Activated CD8-positive, alpha-beta T cell treated with anti-CD3 and anti-CD28 coated beads, Interleukin-2, amount 10 ng/mL, durations not matched to agents 7 days and 5 days (primary cell): ENCODE data around the gene PRRC2A. TPM values are rescaled to one million over a fixed set of nuclear protein-coding genes. Genes with fewer than 3 reads are reported as not detected.

ENCODE experiments used
- ATAC-seq: fragments of 150-1000 bp; cut with Tn5 transposase; one replicate; pipeline ENCODE4 v1.10.0; 2021; ENCODE audit warnings: moderate library complexity
- CTCF ChIA-PET: fragments of 350-600 bp; sonication (Branson Sonifier 250); formaldehyde crosslinking; loops from one replicate; lab custom pipeline; 2021; ENCODE audit warnings: antibody characterized with exemption; lab: Charles Lee
- POLR2A ChIA-PET: fragments of 350-600 bp; sonication (Branson Sonifier 250); formaldehyde crosslinking; loops from one replicate; lab custom pipeline; 2021; ENCODE audit warnings: antibody characterized with exemption; lab: Charles Lee
- DNase-seq: peaks from one replicate; pipeline ENCODE4 v3.0.0-alpha.2; 2020
- H3K27ac Mint-ChIP-seq: one replicate; pipeline ENCODE4 v1.8.0; 2021; ENCODE audit warnings: mild to moderate bottlenecking, mixed read lengths
- H3K27me3 Mint-ChIP-seq: one replicate; pipeline ENCODE4 v1.8.0; 2021; ENCODE audit warnings: low read depth, mixed read lengths
- H3K36me3 Mint-ChIP-seq: one replicate; pipeline ENCODE4 v1.8.0; 2021; ENCODE audit warnings: low read depth, mixed read lengths
- H3K4me1 Mint-ChIP-seq: one replicate; pipeline ENCODE4 v1.8.0; 2021; ENCODE audit warnings: low read depth, mixed read lengths
- H3K4me3 Mint-ChIP-seq: one replicate; pipeline ENCODE4 v1.8.0; 2021; ENCODE audit warnings: mild to moderate bottlenecking, mixed read lengths
- H3K9me3 Mint-ChIP-seq: one replicate; pipeline ENCODE4 v1.8.0; 2022; ENCODE audit warnings: mixed read lengths; ENCODE audit not compliant: insufficient read depth
- total RNA-seq, 2 experiments: library from RNA; stranded (reverse); gene quantifications; one replicate each; pipeline ENCODE4 v1.2.3, GENCODE V29; 2021

Gene PRRC2A
- total RNA-seq, 2 experiments from 2014 or later = 260 to 279 TPM

DNA sequence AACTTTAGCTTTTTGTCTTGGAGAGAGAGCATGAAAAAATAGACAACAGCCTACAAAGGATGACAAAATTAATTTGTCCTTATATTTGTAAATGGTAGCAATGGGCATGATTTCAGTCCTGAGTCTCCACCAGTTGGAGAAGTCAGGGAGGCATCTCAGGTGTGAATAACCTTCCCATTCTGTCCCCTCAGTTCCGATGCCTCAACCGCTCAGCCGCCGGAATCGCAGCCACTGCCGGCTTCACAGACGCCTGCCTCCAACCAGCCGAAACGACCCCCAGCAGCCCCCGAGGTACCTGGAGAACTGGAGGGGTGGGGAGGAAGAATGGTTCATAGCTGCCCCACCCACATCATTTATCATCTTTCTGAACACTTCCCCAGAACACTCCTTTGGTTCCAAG lies 3.6 kb downstream of the PRRC2A start:
- Mint-ChIP-seq H3K4me1 (peaks cover 30% of the 10 kb centered on the region), H3K27ac (no peak overlapping the region), H3K9me3 (no peaks in the 10 kb centered on the region), H3K36me3 (peaks cover 75% of the 10 kb centered on the region), H3K4me3 (no peak overlapping the region), H3K27me3 (no peaks in the 10 kb centered on the region)
- no peak for DNase-seq
- CTCF ChIA-PET = no interaction called here
- POLR2A ChIA-PET = no interaction called here
- no peak for ATAC-seq

DNA sequence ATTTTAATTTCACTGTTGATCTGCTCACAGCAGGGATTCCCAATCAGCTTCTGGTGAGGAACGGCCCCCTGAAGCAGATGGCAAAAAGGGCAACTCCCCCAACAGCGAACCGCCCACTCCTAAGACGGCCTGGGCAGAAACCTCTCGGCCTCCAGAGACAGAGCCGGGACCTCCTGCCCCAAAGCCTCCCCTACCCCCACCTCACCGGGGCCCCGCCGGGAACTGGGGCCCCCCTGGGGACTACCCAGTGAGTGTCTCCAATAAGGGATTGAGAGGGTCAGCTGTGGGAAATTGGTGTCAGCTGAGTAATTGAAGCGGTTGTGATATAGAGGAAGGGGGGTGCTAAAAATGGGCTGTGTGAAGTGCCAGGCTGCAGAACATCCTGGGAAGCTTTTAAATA lies 6.4 kb downstream of the PRRC2A start:
- Mint-ChIP-seq H3K36me3 (peaks cover 87% of the 10 kb centered on the region), H3K27me3 (no peaks in the 10 kb centered on the region), H3K9me3 (no peaks in the 10 kb centered on the region), H3K27ac (peak overlapping the region; percentile 4), H3K4me1 (peaks cover 23% of the 10 kb centered on the region), H3K4me3 (no peak overlapping the region)
- ATAC-seq (no peak), DNase-seq (no peak)
- CTCF ChIA-PET = interaction anchor here (1.1 kb wide), 1 partner anchor 76 kb away, joined by 3 read pairs; no protein-coding TSS in a partner anchor
- POLR2A ChIA-PET = interaction anchor here (1.8 kb wide), 1 partner anchor 26 kb away, joined by 8 read pairs; the partner anchor contains the start of gene BAG6

DNA sequence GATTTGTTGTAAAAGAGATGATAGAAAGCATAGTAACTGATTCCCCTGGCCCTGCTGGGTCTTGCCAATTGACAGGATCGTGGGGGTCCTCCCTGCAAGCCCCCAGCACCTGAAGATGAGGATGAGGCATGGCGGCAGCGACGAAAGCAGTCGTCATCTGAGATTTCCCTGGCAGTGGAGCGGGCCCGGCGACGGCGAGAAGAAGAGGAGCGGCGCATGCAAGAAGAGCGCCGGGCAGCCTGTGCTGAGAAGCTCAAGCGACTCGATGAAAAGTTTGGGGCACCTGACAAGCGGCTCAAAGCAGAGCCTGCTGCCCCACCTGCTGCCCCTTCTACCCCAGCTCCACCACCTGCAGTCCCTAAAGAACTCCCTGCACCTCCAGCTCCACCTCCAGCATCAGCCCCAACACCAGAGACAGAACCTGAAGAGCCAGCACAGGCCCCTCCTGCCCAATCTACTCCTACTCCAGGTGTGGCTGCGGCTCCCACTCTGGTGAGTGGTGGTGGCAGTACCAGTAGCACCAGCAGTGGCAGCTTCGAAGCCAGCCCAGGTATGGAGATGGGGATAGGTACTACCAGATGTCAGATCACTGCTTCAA lies 7.3 kb downstream of the PRRC2A start:
- CTCF ChIA-PET = interaction anchor here (1.1 kb wide), 1 partner anchor 77 kb away, joined by 3 read pairs; no protein-coding TSS in a partner anchor

DNA sequence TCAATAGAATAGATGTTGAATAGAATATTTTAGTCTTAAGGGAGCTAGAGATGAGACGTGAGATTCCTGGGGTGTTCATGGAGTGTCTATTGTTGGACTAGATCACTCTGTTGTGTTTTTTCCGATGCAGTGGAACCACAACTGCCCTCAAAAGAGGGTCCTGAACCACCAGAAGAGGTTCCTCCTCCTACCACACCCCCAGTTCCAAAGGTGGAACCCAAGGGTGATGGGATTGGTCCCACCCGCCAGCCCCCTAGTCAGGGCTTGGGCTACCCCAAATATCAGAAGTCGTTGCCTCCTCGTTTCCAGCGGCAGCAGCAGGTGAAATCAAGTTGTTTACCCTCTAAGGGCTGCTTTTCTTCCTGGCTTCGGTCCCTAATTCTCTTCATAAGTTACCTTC lies 8.5 kb downstream of the PRRC2A start:
- no peak for ATAC-seq
- ChIA-PET POLR2A (no interaction called here), CTCF (no interaction called here)

More for the DNA sequence above, 7.3 kb downstream of the PRRC2A start:
- H3K4me1 Mint-ChIP-seq = peaks cover 14% of the 10 kb centered on the region
- H3K9me3 Mint-ChIP-seq = no peaks in the 10 kb centered on the region
- ATAC-seq (no peak), DNase-seq (no peak)
- H3K36me3 Mint-ChIP-seq = peaks cover 85% of the 10 kb centered on the region
- POLR2A ChIA-PET = interaction anchor here (0.7 to 0.8 kb wide), 2 partner anchors 29 to 112 kb away, joined by 3 read pairs; partner anchors contain the start of gene MSH5
- H3K4me3 Mint-ChIP-seq = no peak overlapping the region
- H3K27me3 Mint-ChIP-seq = no peaks in the 10 kb centered on the region
- H3K27ac Mint-ChIP-seq = peak overlapping the region; percentile 27

DNA sequence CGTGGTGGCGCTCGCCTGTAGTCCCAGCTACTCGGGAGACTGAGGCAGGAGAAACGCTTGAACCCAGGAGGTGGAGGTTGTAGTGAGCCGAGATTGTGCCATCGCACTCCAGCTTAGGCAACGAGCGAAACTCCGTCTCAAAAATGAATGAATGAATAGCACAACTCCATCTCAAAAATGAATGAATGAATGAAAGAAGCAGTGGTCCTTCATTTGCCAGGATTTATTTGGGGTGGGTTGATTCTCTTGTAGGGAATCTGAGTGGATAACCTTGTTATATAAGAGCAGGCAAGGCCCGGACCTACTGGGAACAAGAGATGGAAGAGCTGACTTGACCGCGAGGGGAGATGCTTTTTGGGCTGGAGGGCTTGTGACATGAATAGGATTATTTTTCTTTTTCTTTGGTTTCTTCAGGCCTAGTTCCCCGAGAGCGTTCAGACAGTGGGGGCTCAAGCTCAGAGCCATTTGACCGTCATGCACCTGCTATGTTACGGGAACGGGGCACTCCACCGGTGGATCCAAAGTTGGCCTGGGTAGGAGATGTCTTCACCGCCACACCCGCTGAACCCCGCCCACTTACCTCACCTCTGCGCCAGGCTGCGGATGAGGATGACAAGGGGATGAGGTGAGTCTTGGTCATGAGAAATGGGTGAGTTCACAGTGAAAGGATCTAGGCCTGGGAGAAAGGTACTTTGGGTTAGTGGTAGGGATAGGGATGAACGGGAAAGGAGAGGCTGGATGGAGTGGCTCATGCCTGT lies 9.8 kb downstream of the PRRC2A start:
- peaks cover 81% of the 10 kb centered on the region for H3K36me3 Mint-ChIP-seq
- H3K4me1 Mint-ChIP-seq = peaks cover 8% of the 10 kb centered on the region
- ChIA-PET POLR2A (no interaction called here), CTCF (no interaction called here)
- ATAC-seq = no peak
- peak overlapping the region; percentile 15 for H3K27ac Mint-ChIP-seq
- no peak overlapping the region for H3K4me3 Mint-ChIP-seq
- no peaks in the 10 kb centered on the region for H3K9me3 Mint-ChIP-seq
- no peaks in the 10 kb centered on the region for H3K27me3 Mint-ChIP-seq
- DNase-seq = no peak

More for the DNA sequence above, 8.5 kb downstream of the PRRC2A start:
- H3K4me1 Mint-ChIP-seq = peaks cover 8% of the 10 kb centered on the region
- peaks cover 83% of the 10 kb centered on the region for H3K36me3 Mint-ChIP-seq
- H3K4me3 Mint-ChIP-seq = no peak overlapping the region
- no peaks in the 10 kb centered on the region for H3K9me3 Mint-ChIP-seq
- no peak for DNase-seq
- H3K27me3 Mint-ChIP-seq = no peaks in the 10 kb centered on the region
- no peak overlapping the region for H3K27ac Mint-ChIP-seq

DNA sequence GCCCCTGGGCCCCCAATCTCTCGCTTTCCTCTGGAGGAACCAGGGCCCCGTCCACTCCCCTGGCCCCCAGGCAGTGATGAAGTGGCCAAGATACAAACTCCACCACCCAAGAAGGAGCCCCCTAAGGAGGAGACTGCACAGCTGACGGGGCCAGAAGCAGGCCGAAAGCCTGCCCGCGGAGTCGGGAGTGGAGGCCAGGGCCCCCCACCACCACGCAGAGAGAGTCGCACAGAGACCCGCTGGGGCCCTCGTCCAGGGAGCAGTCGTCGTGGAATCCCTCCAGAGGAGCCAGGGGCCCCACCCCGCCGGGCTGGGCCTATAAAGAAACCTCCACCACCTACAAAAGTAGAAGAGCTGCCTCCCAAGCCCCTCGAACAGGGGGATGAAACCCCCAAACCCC lies 10.7 kb downstream of the PRRC2A start:
- peaks cover 80% of the 10 kb centered on the region for H3K36me3 Mint-ChIP-seq
- H3K27me3 Mint-ChIP-seq = no peaks in the 10 kb centered on the region
- no peak overlapping the region for H3K4me3 Mint-ChIP-seq
- no peaks in the 10 kb centered on the region for H3K9me3 Mint-ChIP-seq
- DNase-seq (no peak), ATAC-seq (no peak)
- H3K27ac Mint-ChIP-seq = peak overlapping the region; percentile 10
- peaks cover 8% of the 10 kb centered on the region for H3K4me1 Mint-ChIP-seq
- POLR2A ChIA-PET = interaction anchor here (0.7 kb wide), 1 partner anchor 9 kb away, joined by 3 read pairs; no protein-coding TSS in a partner anchor
- CTCF ChIA-PET = no interaction called here

DNA sequence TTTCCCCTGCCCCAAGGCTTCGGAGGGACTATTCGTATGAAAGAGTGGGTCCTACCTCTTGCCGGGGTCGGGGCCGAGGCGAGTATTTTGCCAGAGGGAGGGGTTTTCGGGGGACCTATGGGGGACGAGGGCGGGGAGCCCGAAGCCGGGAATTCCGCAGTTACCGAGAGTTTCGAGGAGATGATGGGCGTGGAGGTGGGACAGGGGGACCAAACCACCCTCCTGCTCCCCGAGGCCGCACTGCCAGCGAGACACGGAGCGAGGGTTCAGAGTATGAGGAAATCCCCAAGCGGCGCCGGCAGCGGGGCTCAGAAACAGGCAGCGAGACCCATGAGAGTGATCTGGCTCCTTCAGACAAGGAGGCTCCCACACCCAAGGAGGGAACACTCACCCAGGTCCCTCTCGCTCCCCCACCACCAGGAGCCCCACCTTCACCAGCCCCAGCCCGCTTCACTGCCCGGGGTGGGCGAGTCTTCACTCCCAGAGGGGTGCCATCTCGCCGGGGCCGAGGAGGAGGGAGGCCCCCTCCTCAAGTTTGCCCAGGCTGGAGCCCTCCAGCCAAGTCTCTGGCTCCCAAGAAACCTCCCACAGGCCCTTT lies 11.3 kb downstream of the PRRC2A start:
- Mint-ChIP-seq H3K27ac (no peak overlapping the region), H3K27me3 (no peaks in the 10 kb centered on the region), H3K9me3 (no peaks in the 10 kb centered on the region), H3K4me3 (no peak overlapping the region), H3K4me1 (peaks cover 8% of the 10 kb centered on the region), H3K36me3 (peaks cover 80% of the 10 kb centered on the region)
- ChIA-PET POLR2A (interaction anchor here (0.7 kb wide), 1 partner anchor 8 kb away, joined by 3 read pairs; no protein-coding TSS in a partner anchor), CTCF (no interaction called here)
- DNase-seq = no peak
- no peak for ATAC-seq

DNA sequence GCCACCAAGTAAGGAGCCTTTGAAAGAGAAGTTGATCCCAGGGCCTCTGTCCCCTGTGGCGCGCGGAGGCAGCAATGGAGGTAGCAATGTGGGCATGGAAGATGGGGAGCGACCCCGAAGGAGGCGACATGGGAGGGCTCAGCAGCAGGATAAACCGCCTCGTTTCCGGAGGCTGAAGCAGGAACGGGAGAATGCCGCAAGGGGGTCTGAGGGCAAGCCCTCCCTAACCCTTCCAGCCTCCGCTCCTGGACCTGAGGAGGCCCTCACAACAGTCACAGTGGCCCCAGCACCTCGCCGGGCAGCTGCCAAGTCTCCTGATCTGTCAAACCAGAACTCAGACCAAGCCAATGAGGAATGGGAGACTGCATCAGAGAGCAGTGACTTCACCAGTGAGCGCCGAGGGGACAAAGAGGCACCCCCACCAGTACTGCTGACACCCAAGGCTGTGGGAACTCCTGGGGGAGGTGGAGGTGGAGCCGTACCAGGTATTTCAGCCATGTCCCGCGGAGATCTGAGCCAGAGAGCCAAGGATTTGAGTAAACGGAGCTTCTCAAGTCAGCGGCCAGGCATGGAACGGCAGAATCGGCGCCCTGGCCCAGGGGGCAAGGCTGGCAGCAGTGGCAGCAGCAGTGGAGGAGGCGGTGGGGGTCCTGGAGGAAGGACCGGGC lies 11.9 kb downstream of the PRRC2A start:
- no peak for ATAC-seq
- H3K36me3 Mint-ChIP-seq = peaks cover 82% of the 10 kb centered on the region
- H3K4me1 Mint-ChIP-seq = peaks cover 5% of the 10 kb centered on the region
- POLR2A ChIA-PET = no interaction called here
- no peaks in the 10 kb centered on the region for H3K9me3 Mint-ChIP-seq
- no peak overlapping the region for H3K4me3 Mint-ChIP-seq
- CTCF ChIA-PET = no interaction called here
- no peak overlapping the region for H3K27ac Mint-ChIP-seq
- DNase-seq = no peak
- no peaks in the 10 kb centered on the region for H3K27me3 Mint-ChIP-seq

DNA sequence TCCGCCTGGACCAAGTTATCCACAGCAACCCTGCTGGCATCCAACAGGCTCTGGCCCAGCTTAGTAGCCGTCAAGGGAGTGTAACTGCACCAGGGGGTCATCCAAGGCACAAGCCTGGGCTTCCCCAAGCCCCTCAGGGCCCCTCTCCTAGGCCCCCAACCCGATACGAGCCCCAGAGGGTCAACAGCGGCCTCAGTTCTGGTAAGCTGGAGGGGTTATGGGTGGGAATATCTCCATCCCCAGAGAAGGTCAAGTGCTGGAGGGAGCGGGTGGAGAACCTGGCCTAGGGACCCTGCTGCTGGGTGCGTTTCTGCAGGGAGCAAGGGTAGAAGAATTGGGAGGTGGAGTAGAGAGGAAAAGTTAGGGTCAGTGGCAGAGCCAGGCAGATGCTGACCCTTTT lies 12.9 kb downstream of the PRRC2A start:
- H3K4me1 Mint-ChIP-seq = no peaks in the 10 kb centered on the region
- H3K27ac Mint-ChIP-seq = no peak overlapping the region
- ATAC-seq = no peak
- peaks cover 77% of the 10 kb centered on the region for H3K36me3 Mint-ChIP-seq
- no peaks in the 10 kb centered on the region for H3K9me3 Mint-ChIP-seq
- ChIA-PET CTCF (interaction anchor here (1.2 kb wide), 1 partner anchor 12 kb away, joined by 3 read pairs; no protein-coding TSS in a partner anchor), POLR2A (interaction anchor here (1.0 to 2.0 kb wide), 2 partner anchors 11 to 32 kb away, joined by 3 to 6 read pairs; partner anchors contain the start of gene CSNK2B)
- DNase-seq = no peak
- no peaks in the 10 kb centered on the region for H3K27me3 Mint-ChIP-seq
- no peak overlapping the region for H3K4me3 Mint-ChIP-seq

DNA sequence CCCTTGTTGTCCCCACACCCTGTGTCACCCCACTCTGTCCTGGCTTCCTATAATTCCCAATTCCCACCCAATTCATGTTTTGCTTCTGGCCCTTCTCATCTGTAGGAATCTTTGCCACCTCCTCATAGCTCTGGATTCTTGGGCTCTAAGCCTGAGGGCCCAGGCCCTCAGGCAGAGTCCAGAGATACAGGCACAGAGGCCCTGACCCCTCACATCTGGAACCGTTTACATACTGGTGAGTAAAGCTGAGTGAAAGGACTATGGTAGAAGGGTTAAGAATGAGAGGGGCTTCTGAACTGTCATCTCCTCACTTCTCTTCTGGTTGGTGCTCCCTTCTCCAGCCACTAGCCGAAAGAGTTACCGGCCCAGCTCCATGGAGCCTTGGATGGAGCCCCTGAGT lies 13.6 kb downstream of the PRRC2A start:
- Mint-ChIP-seq H3K36me3 (peaks cover 77% of the 10 kb centered on the region), H3K4me1 (peaks cover 4% of the 10 kb centered on the region), H3K27me3 (no peaks in the 10 kb centered on the region), H3K4me3 (no peak overlapping the region), H3K9me3 (no peaks in the 10 kb centered on the region), H3K27ac (no peak overlapping the region)
- POLR2A ChIA-PET = interaction anchor here (1.0 to 2.0 kb wide), 3 partner anchors 11 to 32 kb away, joined by 3 to 6 read pairs (median 4); partner anchors contain the start of genes BAG6 and CSNK2B
- DNase-seq (no peak), ATAC-seq (no peak)
- CTCF ChIA-PET = interaction anchor here (1.2 kb wide), 1 partner anchor 13 kb away, joined by 3 read pairs; no protein-coding TSS in a partner anchor

DNA sequence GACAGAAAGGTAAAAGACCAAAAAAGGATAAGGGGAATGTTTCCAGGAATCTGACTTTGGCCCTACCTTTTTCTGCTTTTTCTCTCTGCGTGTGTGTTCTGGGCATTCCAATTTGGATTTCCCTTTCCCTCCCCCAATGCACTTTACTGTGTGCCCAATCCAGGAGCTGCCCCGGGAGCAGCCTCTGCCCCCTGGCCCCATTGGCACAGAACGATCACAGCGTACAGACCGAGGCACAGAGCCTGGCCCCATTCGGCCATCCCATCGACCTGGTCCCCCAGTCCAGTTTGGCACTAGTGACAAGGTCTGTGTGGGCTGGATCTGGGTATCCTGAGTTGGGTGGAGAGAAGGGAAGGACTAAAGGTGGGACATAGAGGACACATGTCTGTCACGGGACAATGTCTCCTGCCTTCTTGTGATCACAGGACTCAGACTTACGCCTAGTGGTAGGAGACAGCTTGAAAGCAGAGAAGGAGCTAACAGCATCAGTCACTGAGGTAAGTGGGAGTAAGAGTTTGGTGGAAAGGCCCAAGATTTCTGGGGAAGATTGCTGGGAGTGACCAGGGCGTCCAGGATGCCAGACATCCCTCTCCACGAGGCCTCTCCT lies 14.6 kb downstream of the PRRC2A start:
- CTCF ChIA-PET = interaction anchor here (1.8 kb wide), 1 partner anchor 12 kb away, joined by 7 read pairs; no protein-coding TSS in a partner anchor

More for the DNA sequence above, 14.6 kb downstream of the PRRC2A start:
- Mint-ChIP-seq H3K4me1 (peaks cover 8% of the 10 kb centered on the region), H3K9me3 (no peaks in the 10 kb centered on the region), H3K27ac (no peak overlapping the region), H3K36me3 (peaks cover 77% of the 10 kb centered on the region), H3K27me3 (no peaks in the 10 kb centered on the region), H3K4me3 (no peak overlapping the region)
- POLR2A ChIA-PET = interaction anchor here (1.0 to 2.0 kb wide), 2 partner anchors 12 to 17 kb away, joined by 4 to 6 read pairs; partner anchors contain the start of gene BAG6
- DNase-seq = no peak
- ATAC-seq = no peak
